GM23248 (cell line): ENCODE measurements around the gene KRTAP9-1. TPM values are rescaled to one million over a fixed set of nuclear protein-coding genes. Genes with fewer than 3 reads are reported as not detected.

Experiments used
- DNase-seq: peaks from one replicate; pipeline ENCODE4 v3.0.0-alpha.2; 2015
- H2AFZ ChIP-seq: fragments of 200-600 bp; sonication (generic); 2 replicates; pipeline ENCODE4 v1.6.1; 2016; ENCODE audit warnings: antibody characterized with exemption
- H3F3A ChIP-seq: fragments of 200-600 bp; sonication (generic); 2 replicates; pipeline ENCODE4 v1.6.1; 2016; ENCODE audit warnings: mild to moderate bottlenecking, antibody characterized with exemption, mixed run types; ENCODE audit not compliant: insufficient read depth
- H3K27ac ChIP-seq: fragments of 200-600 bp; sonication (generic); 2 replicates; pipeline ENCODE4 v1.5.1; 2016; ENCODE audit warnings: mild to moderate bottlenecking
- H3K27me3 ChIP-seq: fragments of 200-600 bp; sonication (generic); replicated peaks from 2 replicates; pipeline ENCODE4 v1.6.1; 2016; ENCODE audit warnings: mild to moderate bottlenecking; ENCODE audit not compliant: insufficient read depth
- H3K36me3 ChIP-seq: fragments of 200-600 bp; sonication (generic); 2 replicates; pipeline ENCODE4 v1.6.1; 2016; ENCODE audit warnings: low read depth, mild to moderate bottlenecking
- H3K4me1 ChIP-seq: fragments of 200-600 bp; sonication (generic); 2 replicates; pipeline ENCODE4 v1.6.1; 2016; ENCODE audit warnings: mild to moderate bottlenecking; ENCODE audit not compliant: insufficient read depth
- H3K4me2 ChIP-seq: fragments of 200-600 bp; sonication (generic); one replicate; pipeline ENCODE4 v1.6.1; 2016; ENCODE audit warnings: mild to moderate bottlenecking; ENCODE audit not compliant: unreplicated experiment
- H3K4me3 ChIP-seq: fragments of 200-600 bp; sonication (generic); 2 replicates; pipeline ENCODE4 v1.5.1; 2016; ENCODE audit warnings: mild to moderate bottlenecking
- H3K79me2 ChIP-seq: fragments of 200-600 bp; sonication (generic); 2 replicates; pipeline ENCODE4 v1.6.1; 2016; ENCODE audit warnings: mild to moderate bottlenecking; ENCODE audit not compliant: insufficient read depth
- H3K9ac ChIP-seq: fragments of 200-600 bp; sonication (generic); 2 replicates; pipeline ENCODE4 v1.6.1; 2016; ENCODE audit warnings: mild to moderate bottlenecking
- H3K9me2 ChIP-seq: fragments of 200-600 bp; sonication (generic); 2 replicates; pipeline ENCODE4 v1.6.1; 2016; ENCODE audit warnings: mixed run types, mild to moderate bottlenecking, moderate library complexity; ENCODE audit not compliant: insufficient read depth
- H3K9me3 ChIP-seq: fragments of 200-600 bp; sonication (generic); one replicate; pipeline ENCODE4 v1.6.1; 2017; ENCODE audit warnings: low read depth
- H4K20me1 ChIP-seq: fragments of 200-600 bp; sonication (generic); 2 replicates; pipeline ENCODE4 v1.6.0; 2016; ENCODE audit not compliant: insufficient read depth
- EZH2 ChIP-seq: fragments of 200-600 bp; sonication (generic); IDR thresholded peaks from 2 replicates; pipeline ENCODE4 v1.6.1; 2018; ENCODE audit warnings: antibody characterized with exemption, mild to moderate bottlenecking; ENCODE audit not compliant: insufficient read depth, poor library complexity, severe bottlenecking
- EZH2phosphoT487 ChIP-seq: fragments of 200-600 bp; sonication (generic); IDR thresholded peaks from 2 replicates; pipeline ENCODE4 v1.6.1; 2018; ENCODE audit warnings: antibody characterized with exemption, moderate library complexity, mild to moderate bottlenecking, low read depth; ENCODE audit not compliant: insufficient read depth
- WGBS, 2 experiments: methylation state at CpG; one replicate each; pipeline ENCODE4 v1.1.6; 2015 to 2017; ENCODE audit warnings: low lambda C conversion rate in 2 of 2, low coverage in 1 of 2; ENCODE audit errors: missing lambda C conversion rate in 2 of 2; 5-methylcytosine and 5-hydroxymethylcytosine counted together
- in situ Hi-C: fragments of 300-500 bp; cut with MboI; formaldehyde crosslinking; loops from 2 replicates; pipeline ENCODE4 v1.15.0; 2020
- polyA plus RNA-seq: library from polyadenylated mRNA; unstranded; fragments of >200 nt; fragmentation: Nextera tagmentation; extraction: Ambion mirVana; gene quantifications from 2 replicates; pipeline ENCODE4 v1.2.1, GENCODE V29; 2016
- total RNA-seq: library from RNA; depleted of rRNA; stranded (reverse); fragments of >200 nt; shearing (Covaris generic); gene quantifications from 2 replicates; pipeline ENCODE4 v1.2.3, GENCODE V29; 2014

The KRTAP9-1 gene
- total and polyA plus RNA-seq, 2 experiments from 2014 or later, result not detected

- peak; percentile 9 for DNase-seq
- no peak overlapping the region for H2AFZ ChIP-seq
- no peaks in the 10 kb centered on the region for H3K9me3 ChIP-seq
- no peak overlapping the region for H3K4me2 ChIP-seq
- H3K27ac ChIP-seq, result no peak overlapping the region
- 80% methylated on average over 7 of the region's 7 CpGs for WGBS, 2 experiments
- no peak overlapping the region for H3K4me3 ChIP-seq
- H3K9ac ChIP-seq, result no peak overlapping the region
- no peaks in the 10 kb centered on the region for H3K9me2 ChIP-seq
- no peaks in the 10 kb centered on the region for H3K36me3 ChIP-seq
- H3F3A ChIP-seq, result no peaks in the 10 kb centered on the region
- no peaks in the 10 kb centered on the region for H3K79me2 ChIP-seq
- in situ Hi-C loops, result no loop called here
- H4K20me1 ChIP-seq, result no peaks in the 10 kb centered on the region
- H3K4me1 ChIP-seq, result no peaks in the 10 kb centered on the region
- TF ChIP-seq EZH2 (no peak), EZH2phosphoT487 (no peak)
- no peaks in the 10 kb centered on the region for H3K27me3 ChIP-seq
Observed at GRCh38 chr17:41163828-41164227, 25.9 kb upstream of the KRTAP9-1 start.

- Histone ChIP-seq H3K79me2 (no peaks in the 10 kb centered on the region), H2AFZ (no peak overlapping the region), H3K27ac (no peak overlapping the region), H3K9me3 (no peaks in the 10 kb centered on the region), H3K9ac (no peak overlapping the region), H3F3A (no peaks in the 10 kb centered on the region), H4K20me1 (no peaks in the 10 kb centered on the region), H3K36me3 (no peaks in the 10 kb centered on the region), H3K4me2 (no peak overlapping the region), H3K4me1 (peaks cover 3% of the 10 kb centered on the region; the same call in 1 of the 2 replicates), H3K9me2 (no peaks in the 10 kb centered on the region), H3K27me3 (no peaks in the 10 kb centered on the region), H3K4me3 (no peak overlapping the region)
- in situ Hi-C loops, result no loop called here
- DNase-seq, result no peak
- WGBS, 2 experiments, result 87 to 93% methylated on average over 7 of the region's 7 CpGs
- TF ChIP-seq EZH2phosphoT487, result no peak
- TF ChIP-seq EZH2, result no peak
Observed at GRCh38 chr17:41167561-41167960, 22.1 kb upstream of the KRTAP9-1 start.

- H3K9me3 ChIP-seq, result no peaks in the 10 kb centered on the region
- WGBS, 2 experiments, result 58 to 67% methylated on average over 1 of the region's 1 CpG
- no peak for TF ChIP-seq EZH2phosphoT487
- no peak for TF ChIP-seq EZH2
- no peak within 1 kb of the TSS for H3K9ac ChIP-seq
- no peak within 1 kb of the TSS for H3K27ac ChIP-seq
- H4K20me1 ChIP-seq, result no peaks in the 10 kb centered on the region
- no peaks in the 10 kb centered on the region for H3K79me2 ChIP-seq
- no peaks in the 10 kb centered on the region for H3F3A ChIP-seq
- no peaks in the 10 kb centered on the region for H3K36me3 ChIP-seq
- no peak for DNase-seq
- H3K27me3 ChIP-seq, result no peaks in the 10 kb centered on the region
- H3K4me1 ChIP-seq, result peaks cover 3% of the 10 kb centered on the region; the same call in 1 of the 2 replicates
- H3K9me2 ChIP-seq, result no peaks in the 10 kb centered on the region
- H2AFZ ChIP-seq, result no peak within 1 kb of the TSS
- H3K4me3 ChIP-seq, result no peak within 1 kb of the TSS
- in situ Hi-C loops, result no loop called here
- H3K4me2 ChIP-seq, result no peak within 1 kb of the TSS
Observed at GRCh38 chr17:41168121-41168520, 21.6 kb upstream of the KRTAP9-1 start, which contains the start of gene KRTAP4-3. Gene KRTAP4-3 (minus strand): TSS chr17:41168221. CDS start chr17:41168172, 49 bp downstream.

- Histone ChIP-seq H3K36me3 (no peaks in the 10 kb centered on the region), H3K9me2 (no peaks in the 10 kb centered on the region), H3K27me3 (no peaks in the 10 kb centered on the region), H3K9me3 (no peaks in the 10 kb centered on the region), H4K20me1 (no peaks in the 10 kb centered on the region), H2AFZ (no peak overlapping the region), H3K4me2 (no peak overlapping the region), H3F3A (no peaks in the 10 kb centered on the region), H3K79me2 (no peaks in the 10 kb centered on the region), H3K9ac (no peak overlapping the region), H3K27ac (no peak overlapping the region), H3K4me3 (no peak overlapping the region), H3K4me1 (peaks cover 3% of the 10 kb centered on the region; the same call in 1 of the 2 replicates)
- 61 to 69% methylated on average over 2 of the region's 2 CpGs for WGBS, 2 experiments
- TF ChIP-seq EZH2phosphoT487, result no peak
- TF ChIP-seq EZH2, result no peak
- in situ Hi-C loops, result no loop called here
- peak; percentile 65 for DNase-seq
Observed at GRCh38 chr17:41171886-41172285, 17.8 kb upstream of the KRTAP9-1 start.

GRCh38 chr17:41176744-41177387 is 12.8 kb upstream of the KRTAP9-1 start:
- no peaks in the 10 kb centered on the region for H3K27me3 ChIP-seq
- no peak overlapping the region for H2AFZ ChIP-seq
- H3K4me3 ChIP-seq, result no peak overlapping the region
- H3K9me2 ChIP-seq, result no peaks in the 10 kb centered on the region
- no peaks in the 10 kb centered on the region for H3K36me3 ChIP-seq
- no peak overlapping the region for H3K4me2 ChIP-seq
- peaks cover 19% of the 10 kb centered on the region for H3K4me1 ChIP-seq
- H3K79me2 ChIP-seq, result no peaks in the 10 kb centered on the region
- in situ Hi-C loops, result no loop called here
- 82 to 84% methylated on average over 3 of the region's 3 CpGs for WGBS, 2 experiments
- H3K27ac ChIP-seq, result no peak overlapping the region
- H3F3A ChIP-seq, result peaks cover 26% of the 10 kb centered on the region
- H3K9me3 ChIP-seq, result no peaks in the 10 kb centered on the region
- H3K9ac ChIP-seq, result no peak overlapping the region
- H4K20me1 ChIP-seq, result no peaks in the 10 kb centered on the region
- DNase-seq, result no peak
- TF ChIP-seq EZH2, result no peak
- TF ChIP-seq EZH2phosphoT487, result no peak
